Measurements from ENCODE around the gene TCHP. TPM values are rescaled to one million over a fixed set of nuclear protein-coding genes. Genes with fewer than 3 reads are reported as not detected.

The TCHP gene
- total and polyA plus RNA-seq, 2 experiments from 2014 or later: 3.1 to 6.2 TPM

GRCh38 chr12:109902891-109903418 is 2.9 kb downstream of the TCHP start (continued):
- TF ChIP-seq EZH2phosphoT487 (IDR thresholded peaks at IDR 0.05; ENCODE audit: unreplicated experiment) (no peak), CTCF (conservative IDR thresholded peaks at IDR 0.05; ENCODE audit: low read depth in 2 of 2) (no peak)

- H3K27ac Mint-ChIP-seq: no peak overlapping the region
- H2AFZ ChIP-seq: no peak overlapping the region
- H4K20me1 ChIP-seq (replicated peaks; ENCODE audit: insufficient read depth): peaks cover 23% of the 10 kb centered on the region
- peaks cover 9% of the 10 kb centered on the region for H3K4me1 ChIP-seq (ENCODE audit: insufficient read depth)
- peaks cover 88% of the 10 kb centered on the region for H3K27me3 ChIP-seq (ENCODE audit: insufficient read depth)
- no peaks in the 10 kb centered on the region; the same call in 1 of the 2 replicates for H3K36me3 ChIP-seq (ENCODE audit: insufficient read depth)
- H3K27ac ChIP-seq (ENCODE audit: low read depth): no peak overlapping the region
- peaks cover 31% of the 10 kb centered on the region for H3K4me1 Mint-ChIP-seq
- no peak for TF ChIP-seq POLR2AphosphoS5 (IDR thresholded peaks at IDR 0.05; ENCODE audit: low read depth)
- TF ChIP-seq EZH2 (IDR thresholded peaks at IDR 0.05; ENCODE audit: low read depth, unreplicated experiment): no peak
- TF ChIP-seq CTCF (conservative IDR thresholded peaks at IDR 0.05; ENCODE audit: low read depth in 2 of 2): no peak
- TF ChIP-seq ETS1 (IDR thresholded peaks at IDR 0.05): no peak
- TF ChIP-seq JUNB (IDR thresholded peaks at IDR 0.05; ENCODE audit: unreplicated experiment): no peak
- no peak for TF ChIP-seq CREB1 (CRISPR knock-in tag; IDR thresholded peaks at IDR 0.05; ENCODE audit: low read depth)
- no peak for TF ChIP-seq ZNF114 (CRISPR knock-in tag; IDR thresholded peaks at IDR 0.05)
- TF ChIP-seq STAT1 (IDR thresholded peaks at IDR 0.05; ENCODE audit: unreplicated experiment): no peak
- TF ChIP-seq ZNF462 (CRISPR knock-in tag; IDR thresholded peaks at IDR 0.05): no peak
- no peak for TF ChIP-seq NANOG (IDR thresholded peaks at IDR 0.05; ENCODE audit: borderline replicate concordance)
- no peak for TF ChIP-seq ZNF331 (CRISPR knock-in tag; IDR thresholded peaks at IDR 0.05; ENCODE audit: low read depth)
- H3K79me2 ChIP-seq (replicated peaks; ENCODE audit: insufficient read depth): no peaks in the 10 kb centered on the region
- no peak overlapping the region for H3K4me3 Mint-ChIP-seq
- H3K27me3 Mint-ChIP-seq (ENCODE audit: insufficient read depth, low read depth, poor library complexity): peaks cover 63% of the 10 kb centered on the region
- no peak overlapping the region for H3K4me2 ChIP-seq
- DNase-seq (ENCODE audit: low spot score) (no peak), ATAC-seq (no peak)
- no peaks in the 10 kb centered on the region for H3K9me3 Mint-ChIP-seq
- H3K4me3 ChIP-seq: no peak overlapping the region
- no peaks in the 10 kb centered on the region for H3K9me2 ChIP-seq (ENCODE audit: insufficient read depth)
- peaks cover 3% of the 10 kb centered on the region; the same call in 1 of the 2 replicates for H3F3A ChIP-seq (replicated peaks; ENCODE audit: low read depth)
- peaks cover 52% of the 10 kb centered on the region for H3K36me3 Mint-ChIP-seq (ENCODE audit: low read depth)
Observed at GRCh38 chr12:109905301-109905700, 5.2 kb downstream of the TCHP start.
